ENCODE measurements around the gene KLF6. TPM values are rescaled to one million over a fixed set of nuclear protein-coding genes. Genes with fewer than 3 reads are reported as not detected.

Gene KLF6
- total and polyA plus RNA-seq, 2 of the 4 experiments (the other 2 are of a cell fraction) = 69.0 to 123 TPM

DNA sequence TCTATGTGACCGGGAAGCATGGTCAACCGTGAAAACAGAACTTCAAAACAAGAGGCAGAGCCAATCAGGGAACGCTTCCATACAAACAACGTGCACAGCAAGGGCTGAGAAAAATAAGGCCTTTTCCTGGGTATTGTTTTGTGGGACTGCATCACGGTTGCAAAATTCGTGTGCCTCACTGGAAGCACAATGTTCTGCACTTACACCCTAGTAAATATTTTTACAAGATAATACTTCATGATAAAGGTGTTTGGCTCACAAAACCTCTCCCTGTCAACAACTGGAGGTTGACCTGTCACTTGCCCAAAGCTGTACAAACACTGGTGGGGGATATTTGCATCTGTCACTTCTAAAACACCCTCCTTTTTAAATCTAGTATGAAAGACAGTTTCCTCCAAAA is 37.0 kb downstream of the KLF6 start:
- ChIA-PET POLR2A (ENCODE audit: unreplicated experiment) (interaction anchor here (0.6 kb wide), 1 partner anchor 31 kb away, joined by 3 read pairs; no protein-coding TSS in a partner anchor), CTCF (interaction anchor here (0.6 to 0.7 kb wide), 2 partner anchors 27 to 778 kb away, joined by 3 to 4 read pairs; no protein-coding TSS in a partner anchor)
- H3K4ac ChIP-seq (ENCODE audit: low read depth, low read length) = no peak overlapping the region
- intact Hi-C loops (cut with micrococcal nuclease) (no loop called here), in situ Hi-C loops (cut with MboI; ENCODE audit: low sequenced_read_pairs) (no loop called here), dilution Hi-C loops (cut with HindIII; ENCODE audit: low sequenced_read_pairs, unreplicated experiment) (no loop called here)
- H3K4me1 ChIP-seq (ENCODE audit: control insufficient read depth, insufficient read depth, low read length) = peaks cover 11% of the 10 kb centered on the region
- H2AK5ac ChIP-seq (ENCODE audit: low read depth, low read length) = no peak overlapping the region
- no peak overlapping the region for H3K56ac ChIP-seq (ENCODE audit: extremely low read depth, insufficient read depth, low read length)
- no peak overlapping the region for H2AK9ac ChIP-seq (replicated peaks; ENCODE audit: low read depth, low read length, poor library complexity)
- ATAC-seq (ENCODE audit: low read depth) = no peak
- H3K14ac ChIP-seq (replicated peaks; ENCODE audit: low read depth, low read length) = no peak overlapping the region
- H3K4me3 ChIP-seq (ENCODE audit: insufficient read depth, low read depth, low read length) = no peak overlapping the region
- no peak overlapping the region for H3K9ac ChIP-seq (ENCODE audit: low read depth, low read length)
- H2BK20ac ChIP-seq (ENCODE audit: low read depth, low read length) = no peak overlapping the region
- H4K91ac ChIP-seq (ENCODE audit: insufficient read depth, low read depth, low read length) = no peak overlapping the region
- no peak overlapping the region for H2BK5ac ChIP-seq (ENCODE audit: low read depth, low read length, poor library complexity, severe bottlenecking)
- H2BK15ac ChIP-seq (ENCODE audit: low read depth, low read length) = no peak overlapping the region; the same call in 2 of the 3 replicates
- no peak overlapping the region for H2BK120ac ChIP-seq (ENCODE audit: low read depth, low read length)
- no peak overlapping the region for H4K8ac ChIP-seq (ENCODE audit: low read depth in 2 of 2, low read length in 2 of 2)
- H3K79me1 ChIP-seq (ENCODE audit: low read depth in 1 of 2, low read length in 2 of 2) = no peaks in the 10 kb centered on the region; a peak in 1 of 4 replicates
- H3K9me3 ChIP-seq (ENCODE audit: control insufficient read depth, insufficient read depth, low read length) = no peaks in the 10 kb centered on the region
- H3K23ac ChIP-seq (ENCODE audit: low read depth, low read length) = no peak overlapping the region
- H4K20me1 ChIP-seq (ENCODE audit: insufficient read depth, low read length) = no peaks in the 10 kb centered on the region
- DNase-seq = no peak
- H3K27me3 ChIP-seq (ENCODE audit: control insufficient read depth, insufficient read depth, low read length) = no peaks in the 10 kb centered on the region
- H2AFZ ChIP-seq (replicated peaks; ENCODE audit: low read length, poor library complexity) = no peak overlapping the region
- no CpG with 5 or more reads among the region's 6 CpGs for WGBS, 2 experiments (ENCODE audit: extremely low coverage in 2 of 2, insufficient read length in 1 of 2)
- no TSS peak for BruUV-seq (replicated peaks)
- H3K36me3 ChIP-seq (ENCODE audit: control insufficient read depth, insufficient read depth, low read length) = no peaks in the 10 kb centered on the region
- H3K27ac ChIP-seq (ENCODE audit: insufficient read depth, low read length) = no peak overlapping the region
- TF ChIP-seq, protein P1, sequence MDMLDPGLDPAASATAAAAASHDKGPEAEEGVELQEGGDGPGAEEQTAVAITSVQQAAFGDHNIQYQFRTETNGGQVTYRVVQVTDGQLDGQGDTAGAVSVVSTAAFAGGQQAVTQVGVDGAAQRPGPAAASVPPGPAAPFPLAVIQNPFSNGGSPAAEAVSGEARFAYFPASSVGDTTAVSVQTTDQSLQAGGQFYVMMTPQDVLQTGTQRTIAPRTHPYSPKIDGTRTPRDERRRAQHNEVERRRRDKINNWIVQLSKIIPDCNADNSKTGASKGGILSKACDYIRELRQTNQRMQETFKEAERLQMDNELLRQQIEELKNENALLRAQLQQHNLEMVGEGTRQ (IDR thresholded peaks at IDR 0.05; ENCODE audit: low read depth, low read length) = no peak
- TF ChIP-seq CEBPB (IDR thresholded peaks at IDR 0.05; ENCODE audit: low read depth, low read length) = no peak
- TF ChIP-seq SMC3 (IDR thresholded peaks at IDR 0.05; ENCODE audit: low read depth, low read length) = no peak
- H3K4me2 ChIP-seq (ENCODE audit: low read depth, low read length) = no peak overlapping the region
- H3K9me1 ChIP-seq (ENCODE audit: insufficient read depth, low read length) = peaks cover 4% of the 10 kb centered on the region; the same call in 1 of the 2 replicates
- H4K5ac ChIP-seq (ENCODE audit: low read depth, low read length) = no peak overlapping the region
- no peak overlapping the region for H3K18ac ChIP-seq (ENCODE audit: low read depth, low read length)
